Measurements from ENCODE around the gene FAM181B.

DNA sequence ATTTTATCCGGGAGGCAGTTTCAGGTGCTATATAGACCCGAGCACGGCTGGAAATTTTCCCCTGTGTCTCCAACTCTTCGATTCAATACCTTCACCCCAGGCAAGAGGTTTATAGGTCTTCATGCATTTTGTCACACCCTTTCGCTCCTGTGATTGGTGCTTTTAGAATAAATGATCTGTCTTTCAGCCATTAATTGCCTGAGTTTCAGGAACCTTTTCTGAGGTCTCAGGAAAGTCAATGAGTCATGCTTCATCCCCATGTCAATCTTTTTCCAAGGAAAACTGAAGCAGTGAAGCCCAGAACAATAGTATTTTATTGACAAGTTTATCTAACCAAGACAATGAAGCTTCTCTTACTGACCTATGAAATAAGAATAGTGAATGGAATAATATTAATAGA, 29.9 kb downstream of the FAM181B start:
- TF ChIP-seq, protein P1, sequence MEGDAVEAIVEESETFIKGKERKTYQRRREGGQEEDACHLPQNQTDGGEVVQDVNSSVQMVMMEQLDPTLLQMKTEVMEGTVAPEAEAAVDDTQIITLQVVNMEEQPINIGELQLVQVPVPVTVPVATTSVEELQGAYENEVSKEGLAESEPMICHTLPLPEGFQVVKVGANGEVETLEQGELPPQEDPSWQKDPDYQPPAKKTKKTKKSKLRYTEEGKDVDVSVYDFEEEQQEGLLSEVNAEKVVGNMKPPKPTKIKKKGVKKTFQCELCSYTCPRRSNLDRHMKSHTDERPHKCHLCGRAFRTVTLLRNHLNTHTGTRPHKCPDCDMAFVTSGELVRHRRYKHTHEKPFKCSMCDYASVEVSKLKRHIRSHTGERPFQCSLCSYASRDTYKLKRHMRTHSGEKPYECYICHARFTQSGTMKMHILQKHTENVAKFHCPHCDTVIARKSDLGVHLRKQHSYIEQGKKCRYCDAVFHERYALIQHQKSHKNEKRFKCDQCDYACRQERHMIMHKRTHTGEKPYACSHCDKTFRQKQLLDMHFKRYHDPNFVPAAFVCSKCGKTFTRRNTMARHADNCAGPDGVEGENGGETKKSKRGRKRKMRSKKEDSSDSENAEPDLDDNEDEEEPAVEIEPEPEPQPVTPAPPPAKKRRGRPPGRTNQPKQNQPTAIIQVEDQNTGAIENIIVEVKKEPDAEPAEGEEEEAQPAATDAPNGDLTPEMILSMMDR (IDR thresholded peaks at IDR 0.05; ENCODE audit: low read depth, low read length) = no peak
- TF ChIP-seq POLR2A (IDR thresholded peaks at IDR 0.05; ENCODE audit: extremely low read depth, insufficient read length) = no peak
- TF ChIP-seq, protein P2, sequence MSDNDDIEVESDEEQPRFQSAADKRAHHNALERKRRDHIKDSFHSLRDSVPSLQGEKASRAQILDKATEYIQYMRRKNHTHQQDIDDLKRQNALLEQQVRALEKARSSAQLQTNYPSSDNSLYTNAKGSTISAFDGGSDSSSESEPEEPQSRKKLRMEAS (IDR thresholded peaks at IDR 0.05; ENCODE audit: low read depth, low read length) = no peak

Measured in NB4 (cell line).